HepG2 (cell line): Measurements from ENCODE around the gene CBX6. TPM values are rescaled to one million over a fixed set of nuclear protein-coding genes. Genes with fewer than 3 reads are reported as not detected.

Experiments
- ATAC-seq: fragments of 200-7000 bp; cut with Tn5 transposase; 3 replicates; pipeline ENCODE4 v1.9.1; 2020; ENCODE audit warnings: mild to moderate bottlenecking, moderate library complexity
- BruUV-seq: library from RNA; stranded (reverse); fragments of 400-500 nt; replicated peaks from 2 replicates; lab custom pipeline; 2021; lab: Mats Ljungman, UMichigan
- CTCF ChIA-PET: fragments of 300-600 bp; formaldehyde crosslinking; extraction: SDS; loops from one replicate; lab custom pipeline; 2021; ENCODE audit warnings: low total read pairs, inconsistent platforms, low intra/inter-chr PET ratio; lab: Yijun Ruan, JAX
- POLR2A ChIA-PET: fragments of 350-600 bp; sonication (Branson Sonifier 250); formaldehyde crosslinking; loops from one replicate; lab custom pipeline; 2020; ENCODE audit warnings: antibody characterized with exemption, inconsistent platforms; lab: Yijun Ruan, JAX
- DNase-seq: peaks from one replicate; pipeline ENCODE4 v3.0.0-alpha.2; 2015; ENCODE audit warnings: low spot score
- FAIRE-seq: peaks from 3 replicates; lab custom pipeline; 2011; peaks lifted over from hg19 to GRCh38; lab: Jason Lieb, UNC
- H2AFZ ChIP-seq: one replicate; pipeline ENCODE4 v1.6.1; 2011; ENCODE audit warnings: low read length, inconsistent platforms
- H3K27ac ChIP-seq: fragments of 300-600 bp; 3 replicates; pipeline ENCODE4 v1.8.0; 2011; ENCODE audit warnings: mixed run types, mild to moderate bottlenecking, mixed read lengths, low read length, inconsistent platforms; ENCODE audit not compliant: insufficient read depth; ENCODE audit errors: extremely low read length
- H3K27me3 ChIP-seq, 2 experiments: fragments of 200-600 bp in 1 of 2; 2 replicates in 1 of 2; 3 replicates in 1 of 2; pipeline versions ENCODE4 v1.6.0 to v1.8.0; 2011; ENCODE audit warnings: low read length in 2 of 2, mild to moderate bottlenecking in 2 of 2, moderate library complexity in 2 of 2, inconsistent platforms in 1 of 2; ENCODE audit not compliant: insufficient read depth in 2 of 2, control insufficient read depth in 1 of 2
- H3K36me3 ChIP-seq, 2 experiments: fragments of 200-600 bp in 1 of 2; replicated peaks in 1 of 2; 2 replicates in 1 of 2; 3 replicates in 1 of 2; pipeline versions ENCODE4 v1.5.1 to v1.8.0; 2011; ENCODE audit warnings: low read length in 2 of 2, inconsistent platforms in 1 of 2; ENCODE audit not compliant: insufficient read depth in 2 of 2, control insufficient read depth in 1 of 2
- H3K4me1 ChIP-seq: 2 replicates; pipeline ENCODE4 v1.5.1; 2012; ENCODE audit warnings: low read length, inconsistent platforms; ENCODE audit not compliant: insufficient read depth
- H3K4me2 ChIP-seq: 2 replicates; pipeline ENCODE4 v1.6.0; 2011; ENCODE audit warnings: low read depth, low read length, inconsistent platforms
- H3K4me3 ChIP-seq, 3 experiments: fragments of 200-600 bp in 1 of 3; sonication (generic), shearing (Covaris generic) in 1 of 3; replicated peaks in 1 of 3; 2 replicates each; pipeline ENCODE4 v1.5.1; 2011 to 2016; ENCODE audit warnings: low read length in 3 of 3, inconsistent platforms in 2 of 3, low read depth in 2 of 3, mild to moderate bottlenecking in 2 of 3, control low read depth in 1 of 3, mixed read lengths in 1 of 3; ENCODE audit not compliant: insufficient read depth in 1 of 3
- H3K79me2 ChIP-seq: one replicate; pipeline ENCODE4 v1.6.1; 2011; ENCODE audit warnings: low read length, inconsistent platforms; ENCODE audit not compliant: insufficient read depth
- H3K9ac ChIP-seq: 2 replicates; pipeline ENCODE4 v1.6.0; 2011; ENCODE audit warnings: mild to moderate bottlenecking, low read depth, low read length, inconsistent platforms; ENCODE audit not compliant: insufficient read depth
- H3K9me3 ChIP-seq: 2 replicates; pipeline ENCODE4 v1.5.1; 2012; ENCODE audit warnings: mild to moderate bottlenecking, low read length
- H4K20me1 ChIP-seq: 2 replicates; pipeline ENCODE4 v1.6.0; 2011; ENCODE audit warnings: inconsistent platforms, mild to moderate bottlenecking, low read length, moderate library complexity; ENCODE audit not compliant: insufficient read depth
- FOSL2 ChIP-seq: sonication (generic); formaldehyde crosslinking; IDR thresholded peaks from 2 replicates; pipeline ENCODE4 v1.4.0; 2020; ENCODE audit warnings: missing genetic modification reagents
- RERE ChIP-seq: IDR thresholded peaks from 2 replicates; pipeline ENCODE4 v1.6.1; 2016; ENCODE audit warnings: low read depth, missing genetic modification reagents, missing compliant biosample characterization
- WGBS: methylation state at CpG from one replicate; pipeline ENCODE4 v1.1.6; 2017; ENCODE audit warnings: low lambda C conversion rate; 5-methylcytosine and 5-hydroxymethylcytosine counted together
- in situ Hi-C: cut with HindIII; loops from 2 replicates; pipeline ENCODE4 v1.10.0; 2017; ENCODE audit warnings: low pct_unique_long_range_greater_than_20kb; ENCODE audit not compliant: extremely low pct_ligation_motif_present
- intact Hi-C: fragments of 100-400 bp; cut with micrococcal nuclease; formaldehyde crosslinking; loops from one replicate; pipeline ENCODE4 v1.10.0; 2022; ENCODE audit not compliant: unreplicated experiment
- polyA plus RNA-seq, 8 experiments: library from polyadenylated mRNA; depleted of rRNA in 3 of 8; stranded (reverse) in 7 of 8; unstranded in 1 of 8; fragments of >200 nt; fragmentation: Illumina TruSeq in 4 of 8; extraction: Trizol in 4 of 8; gene quantifications; 2 replicates each; pipeline versions ENCODE4 v1.2.1 to v1.2.3, GENCODE V29; 2011 to 2016; ENCODE audit warnings: low read depth in 4 of 8, missing spikeins in 1 of 8, mixed read lengths in 1 of 8; ENCODE audit not compliant: insufficient read depth in 1 of 8
- total RNA-seq, 5 experiments: library from RNA; depleted of rRNA; stranded (reverse); fragments of >200 nt; fragmentation: Illumina TruSeq; extraction: Trizol; gene quantifications; 2 replicates each; pipeline ENCODE4 v1.2.3, GENCODE V29; 2016; ENCODE audit warnings: low read depth in 1 of 5

The CBX6 gene
- total and polyA plus RNA-seq, 2 of the 13 experiments (the other 11 are each of a cell fraction or from before 2014, with no cell fraction given), result 1.7 to 6.5 TPM

GRCh38 chr22:38921120-38921519, 49.1 kb upstream of the CBX6 start:
- BruUV-seq, result no TSS peak
- ChIA-PET POLR2A (no interaction called here), CTCF (no interaction called here)
- no peaks in the 10 kb centered on the region for H4K20me1 ChIP-seq
- peak overlapping the region; percentile 42 for H3K4me2 ChIP-seq
- H3K79me2 ChIP-seq, result no peaks in the 10 kb centered on the region
- no peak overlapping the region for H2AFZ ChIP-seq
- 0 out of 5 replicates have a peak, but pooled peaks cover 0 to 2% of the 10 kb centered on the region in 2 experiments for H3K27me3 ChIP-seq
- TF ChIP-seq RERE (CRISPR knock-in tag) (no peak), FOSL2 (CRISPR knock-in tag) (0 out of 2 replicates have a peak, but pooled peaks have one; percentile 21)
- in situ Hi-C loops, result no loop called here
- 13% methylated on average over 4 of the region's 6 CpGs for WGBS
- DNase-seq, result no peak
- no peak for FAIRE-seq
- no peak overlapping the region for H3K4me3 ChIP-seq
- no peaks in the 10 kb centered on the region for H3K9me3 ChIP-seq
- peaks cover 53% of the 10 kb centered on the region for H3K4me1 ChIP-seq
- no peak for ATAC-seq
- H3K9ac ChIP-seq, result no peak overlapping the region
- intact Hi-C loops, result loop anchor here (5.0 kb wide), 1 partner anchor 51 kb away; no protein-coding TSS in a partner anchor
- no peak overlapping the region for H3K27ac ChIP-seq
- H3K36me3 ChIP-seq, result no peaks in the 10 kb centered on the region
